ENCODE results near the gene PCDH15. TPM values are rescaled to one million over a fixed set of nuclear protein-coding genes. Genes with fewer than 3 reads are reported as not detected.
"Not testable (repeated sequence)": the region's sequence is repeated elsewhere in the genome, so short reads cannot be mapped to it uniquely, and the experiment has no call there.

Gene PCDH15
- total RNA-seq, 1 donor from 2014 or later, result 0.52 TPM

DNA sequence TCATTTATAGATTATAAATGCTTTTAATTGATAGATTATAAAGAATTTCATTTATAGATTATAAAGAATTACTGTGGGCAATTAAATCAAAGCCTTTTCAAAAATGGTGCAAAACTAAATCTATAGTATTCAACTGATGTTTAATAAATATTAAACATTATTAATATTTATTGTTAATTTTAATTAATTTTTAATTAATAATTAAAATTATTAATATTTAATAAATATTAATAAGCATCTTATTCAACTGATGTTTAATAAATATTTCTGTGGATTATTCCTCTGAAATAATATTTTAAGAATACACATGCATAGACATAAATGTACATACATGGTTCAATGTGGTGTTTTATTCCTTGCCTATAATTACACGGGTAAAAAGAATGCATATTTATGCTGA is 346.8 kb downstream of the PCDH15 start:
- no peak overlapping the region for H3K4me3 ChIP-seq (ENCODE audit: low read length in 3 of 3)
- H3K9me3 ChIP-seq (ENCODE audit: control insufficient read depth in 3 of 3, low read length in 3 of 3), result no peaks in the 10 kb centered on the region
- H3K9ac ChIP-seq (ENCODE audit: low read depth in 1 of 3, low read length in 3 of 3), result no peak overlapping the region
- no peaks in the 10 kb centered on the region for H3K36me3 ChIP-seq (ENCODE audit: control insufficient read depth in 3 of 3, insufficient read depth in 3 of 3, low read length in 3 of 3)
- no peaks in the 10 kb centered on the region for H3K27me3 ChIP-seq (ENCODE audit: control insufficient read depth in 3 of 3, insufficient read depth in 3 of 3, low read length in 3 of 3)
- H3K4me1 ChIP-seq (ENCODE audit: control insufficient read depth in 3 of 3, insufficient read depth in 3 of 3, low read length in 3 of 3), result no peaks in the 10 kb centered on the region
- H3K27ac ChIP-seq (ENCODE audit: low read depth, low read length), result no peak overlapping the region

- Histone ChIP-seq H3K27me3 (ENCODE audit: control insufficient read depth in 3 of 3, insufficient read depth in 3 of 3, low read length in 3 of 3) (no peaks in the 10 kb centered on the region), H3K27ac (ENCODE audit: low read depth, low read length) (no peak overlapping the region), H3K9me3 (ENCODE audit: control insufficient read depth in 3 of 3, low read length in 3 of 3) (no peaks in the 10 kb centered on the region), H3K4me3 (ENCODE audit: low read length in 3 of 3) (no peak overlapping the region), H3K4me1 (ENCODE audit: control insufficient read depth in 3 of 3, insufficient read depth in 3 of 3, low read length in 3 of 3) (no peaks in the 10 kb centered on the region), H3K36me3 (ENCODE audit: control insufficient read depth in 3 of 3, insufficient read depth in 3 of 3, low read length in 3 of 3) (no peaks in the 10 kb centered on the region), H3K9ac (ENCODE audit: low read depth in 1 of 3, low read length in 3 of 3) (no peak overlapping the region)
These were observed 352.0 kb downstream of the PCDH15 start for GRCh38 chr10:54449056-54449455.

GRCh38 chr10:54444170-54444569 is 356.9 kb downstream of the PCDH15 start:
- no peaks in the 10 kb centered on the region for H3K27me3 ChIP-seq (ENCODE audit: control insufficient read depth in 3 of 3, insufficient read depth in 3 of 3, low read length in 3 of 3)
- no peak overlapping the region for H3K27ac ChIP-seq (ENCODE audit: low read depth, low read length)
- no peak overlapping the region for H3K9ac ChIP-seq (ENCODE audit: low read depth in 1 of 3, low read length in 3 of 3)
- no peaks in the 10 kb centered on the region for H3K9me3 ChIP-seq (ENCODE audit: control insufficient read depth in 3 of 3, low read length in 3 of 3)
- no peak overlapping the region for H3K4me3 ChIP-seq (ENCODE audit: low read length in 3 of 3)
- H3K36me3 ChIP-seq (ENCODE audit: control insufficient read depth in 3 of 3, insufficient read depth in 3 of 3, low read length in 3 of 3), result no peaks in the 10 kb centered on the region
- no peaks in the 10 kb centered on the region for H3K4me1 ChIP-seq (ENCODE audit: control insufficient read depth in 3 of 3, insufficient read depth in 3 of 3, low read length in 3 of 3)

DNA sequence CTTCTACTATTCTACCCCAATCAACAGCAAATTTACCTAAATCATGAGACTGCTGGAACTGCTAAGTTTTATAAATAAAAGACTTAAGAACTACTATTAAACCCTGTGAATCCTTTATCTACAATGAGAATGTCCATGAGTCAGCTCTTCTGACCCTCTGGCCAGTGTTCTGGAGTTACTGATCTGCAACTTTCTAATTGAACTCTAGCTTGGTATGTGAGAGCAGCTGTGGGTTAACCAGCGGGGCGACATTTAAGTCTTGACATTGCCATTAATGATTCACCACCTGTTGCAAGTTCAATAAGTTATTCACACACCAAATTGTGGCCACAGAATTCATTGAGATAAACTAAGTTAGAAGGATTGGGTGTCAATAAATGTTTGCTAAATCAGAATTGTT is 359.8 kb downstream of the PCDH15 start:
- no peak overlapping the region for H3K27ac ChIP-seq (ENCODE audit: low read depth, low read length)
- no peaks in the 10 kb centered on the region for H3K9me3 ChIP-seq (ENCODE audit: control insufficient read depth in 3 of 3, low read length in 3 of 3)
- H3K4me3 ChIP-seq (ENCODE audit: low read length in 3 of 3), result no peak overlapping the region
- no peak overlapping the region for H3K9ac ChIP-seq (ENCODE audit: low read depth in 1 of 3, low read length in 3 of 3)
- no peaks in the 10 kb centered on the region for H3K4me1 ChIP-seq (ENCODE audit: control insufficient read depth in 3 of 3, insufficient read depth in 3 of 3, low read length in 3 of 3)
- no peaks in the 10 kb centered on the region for H3K36me3 ChIP-seq (ENCODE audit: control insufficient read depth in 3 of 3, insufficient read depth in 3 of 3, low read length in 3 of 3)
- H3K27me3 ChIP-seq (ENCODE audit: control insufficient read depth in 3 of 3, insufficient read depth in 3 of 3, low read length in 3 of 3), result no peaks in the 10 kb centered on the region

- H3K4me3 ChIP-seq (ENCODE audit: low read length in 3 of 3), result no peak overlapping the region
- no peak overlapping the region for H3K27ac ChIP-seq (ENCODE audit: low read depth, low read length)
- H3K4me1 ChIP-seq (ENCODE audit: control insufficient read depth in 3 of 3, insufficient read depth in 3 of 3, low read length in 3 of 3), result no peaks in the 10 kb centered on the region
- H3K36me3 ChIP-seq (ENCODE audit: control insufficient read depth in 3 of 3, insufficient read depth in 3 of 3, low read length in 3 of 3), result no peaks in the 10 kb centered on the region
- H3K9ac ChIP-seq (ENCODE audit: low read depth in 1 of 3, low read length in 3 of 3), result no peak overlapping the region
- H3K9me3 ChIP-seq (ENCODE audit: control insufficient read depth in 3 of 3, low read length in 3 of 3), result no peaks in the 10 kb centered on the region
- no peaks in the 10 kb centered on the region for H3K27me3 ChIP-seq (ENCODE audit: control insufficient read depth in 3 of 3, insufficient read depth in 3 of 3, low read length in 3 of 3)
These were observed 366.2 kb downstream of the PCDH15 start for GRCh38 chr10:54434782-54435181.

DNA sequence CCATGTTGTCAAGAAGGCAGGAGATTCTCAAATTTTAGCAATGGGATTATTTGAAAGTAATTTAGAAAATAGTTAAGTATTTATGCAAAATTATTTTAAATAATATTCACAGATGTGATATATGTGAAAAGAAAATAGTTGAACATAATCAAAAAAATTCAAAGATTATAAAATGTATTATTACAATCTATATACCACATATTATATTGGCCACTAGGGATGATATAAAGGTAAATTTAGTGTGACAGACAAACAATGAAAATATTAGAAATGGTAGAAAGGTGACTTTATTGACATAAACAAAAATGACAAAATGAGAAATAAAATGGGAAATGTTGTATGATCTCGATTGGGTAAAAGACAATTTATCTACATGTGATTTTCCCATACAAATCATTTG is 385.5 kb downstream of the PCDH15 start:
- H3K36me3 ChIP-seq (ENCODE audit: control insufficient read depth in 3 of 3, insufficient read depth in 3 of 3, low read length in 3 of 3), result no peaks in the 10 kb centered on the region
- no peak overlapping the region for H3K9ac ChIP-seq (ENCODE audit: low read depth in 1 of 3, low read length in 3 of 3)
- no peaks in the 10 kb centered on the region for H3K9me3 ChIP-seq (ENCODE audit: control insufficient read depth in 3 of 3, low read length in 3 of 3)
- no peaks in the 10 kb centered on the region for H3K4me1 ChIP-seq (ENCODE audit: control insufficient read depth in 3 of 3, insufficient read depth in 3 of 3, low read length in 3 of 3)
- H3K27me3 ChIP-seq (ENCODE audit: control insufficient read depth in 3 of 3, insufficient read depth in 3 of 3, low read length in 3 of 3), result no peaks in the 10 kb centered on the region
- no peak overlapping the region for H3K27ac ChIP-seq (ENCODE audit: low read depth, low read length)
- H3K4me3 ChIP-seq (ENCODE audit: low read length in 3 of 3), result no peak overlapping the region

GRCh38 chr10:54402576-54402975 is 398.5 kb downstream of the PCDH15 start:
- no peaks in the 10 kb centered on the region for H3K36me3 ChIP-seq (ENCODE audit: control insufficient read depth in 3 of 3, insufficient read depth in 3 of 3, low read length in 3 of 3)
- no peak overlapping the region for H3K27ac ChIP-seq (ENCODE audit: low read depth, low read length)
- no peaks in the 10 kb centered on the region for H3K4me1 ChIP-seq (ENCODE audit: control insufficient read depth in 3 of 3, insufficient read depth in 3 of 3, low read length in 3 of 3)
- H3K9me3 ChIP-seq (ENCODE audit: control insufficient read depth in 3 of 3, low read length in 3 of 3), result no peaks in the 10 kb centered on the region
- H3K9ac ChIP-seq (ENCODE audit: low read depth in 1 of 3, low read length in 3 of 3), result no peak overlapping the region
- no peak overlapping the region for H3K4me3 ChIP-seq (ENCODE audit: low read length in 3 of 3)
- no peaks in the 10 kb centered on the region for H3K27me3 ChIP-seq (ENCODE audit: control insufficient read depth in 3 of 3, insufficient read depth in 3 of 3, low read length in 3 of 3)

GRCh38 chr10:54396031-54396430 is 405.0 kb downstream of the PCDH15 start:
- no peaks in the 10 kb centered on the region for H3K27me3 ChIP-seq (ENCODE audit: control insufficient read depth in 3 of 3, insufficient read depth in 3 of 3, low read length in 3 of 3)
- H3K4me3 ChIP-seq (ENCODE audit: low read length in 3 of 3), result no peak overlapping the region
- no peaks in the 10 kb centered on the region for H3K36me3 ChIP-seq (ENCODE audit: control insufficient read depth in 3 of 3, insufficient read depth in 3 of 3, low read length in 3 of 3)
- no peaks in the 10 kb centered on the region for H3K9me3 ChIP-seq (ENCODE audit: control insufficient read depth in 3 of 3, low read length in 3 of 3)
- no peaks in the 10 kb centered on the region for H3K4me1 ChIP-seq (ENCODE audit: control insufficient read depth in 3 of 3, insufficient read depth in 3 of 3, low read length in 3 of 3)
- H3K9ac ChIP-seq (ENCODE audit: low read depth in 1 of 3, low read length in 3 of 3), result no peak overlapping the region
- no peak overlapping the region for H3K27ac ChIP-seq (ENCODE audit: low read depth, low read length)

- not testable (repeated sequence) for H3K9me3 ChIP-seq (ENCODE audit: control insufficient read depth in 3 of 3, low read length in 3 of 3); H3K4me1 ChIP-seq (ENCODE audit: control insufficient read depth in 3 of 3, insufficient read depth in 3 of 3, low read length in 3 of 3); H3K9ac ChIP-seq (ENCODE audit: low read depth in 1 of 3, low read length in 3 of 3); H3K4me3 ChIP-seq (ENCODE audit: low read length in 3 of 3); H3K36me3 ChIP-seq (ENCODE audit: control insufficient read depth in 3 of 3, insufficient read depth in 3 of 3, low read length in 3 of 3); H3K27me3 ChIP-seq (ENCODE audit: control insufficient read depth in 3 of 3, insufficient read depth in 3 of 3, low read length in 3 of 3); H3K27ac ChIP-seq (ENCODE audit: low read depth, low read length)
These were observed 406.4 kb downstream of the PCDH15 start for GRCh38 chr10:54394598-54394997.

- H3K4me3 ChIP-seq (ENCODE audit: low read length in 3 of 3), result no peak overlapping the region
- no peaks in the 10 kb centered on the region for H3K27me3 ChIP-seq (ENCODE audit: control insufficient read depth in 3 of 3, insufficient read depth in 3 of 3, low read length in 3 of 3)
- no peaks in the 10 kb centered on the region for H3K4me1 ChIP-seq (ENCODE audit: control insufficient read depth in 3 of 3, insufficient read depth in 3 of 3, low read length in 3 of 3)
- H3K27ac ChIP-seq (ENCODE audit: low read depth, low read length), result no peak overlapping the region
- H3K36me3 ChIP-seq (ENCODE audit: control insufficient read depth in 3 of 3, insufficient read depth in 3 of 3, low read length in 3 of 3), result no peaks in the 10 kb centered on the region
- no peaks in the 10 kb centered on the region for H3K9me3 ChIP-seq (ENCODE audit: control insufficient read depth in 3 of 3, low read length in 3 of 3)
- H3K9ac ChIP-seq (ENCODE audit: low read depth in 1 of 3, low read length in 3 of 3), result no peak overlapping the region
These were observed 428.9 kb downstream of the PCDH15 start for GRCh38 chr10:54372179-54372578.

- Histone ChIP-seq H3K27me3 (ENCODE audit: control insufficient read depth in 3 of 3, insufficient read depth in 3 of 3, low read length in 3 of 3) (no peaks in the 10 kb centered on the region), H3K9me3 (ENCODE audit: control insufficient read depth in 3 of 3, low read length in 3 of 3) (no peaks in the 10 kb centered on the region)
These were observed 432.0 kb downstream of the PCDH15 start for GRCh38 chr10:54368984-54369383.

More at GRCh38 chr10:54368984-54369383, 432.0 kb downstream of the PCDH15 start:
- Histone ChIP-seq H3K4me3 (ENCODE audit: low read length in 3 of 3) (no peak overlapping the region), H3K9ac (ENCODE audit: low read depth in 1 of 3, low read length in 3 of 3) (no peak overlapping the region), H3K36me3 (ENCODE audit: control insufficient read depth in 3 of 3, insufficient read depth in 3 of 3, low read length in 3 of 3) (no peaks in the 10 kb centered on the region), H3K4me1 (ENCODE audit: control insufficient read depth in 3 of 3, insufficient read depth in 3 of 3, low read length in 3 of 3) (no peaks in the 10 kb centered on the region), H3K27ac (ENCODE audit: low read depth, low read length) (no peak overlapping the region)

Measured in skeletal muscle tissue (tissue), 4 donors.